Hepatocyte (in vitro differentiated cells): ENCODE measurements around the gene STAT5A. TPM values are rescaled to one million over a fixed set of nuclear protein-coding genes. Genes with fewer than 3 reads are reported as not detected.

Source experiments
- DNase-seq: peaks from one replicate; pipeline ENCODE4 v3.0.0-alpha.2; 2016; ENCODE audit warnings: low spot score
- H2AFZ ChIP-seq: fragments of 200-600 bp; sonication (generic); 2 replicates; pipeline ENCODE4 v1.6.0; 2016; ENCODE audit warnings: antibody characterized with exemption, mild to moderate bottlenecking
- H3K27ac ChIP-seq: fragments of 200-600 bp; sonication (generic); 2 replicates; pipeline ENCODE4 v1.5.1; 2016; ENCODE audit warnings: mild to moderate bottlenecking
- H3K27me3 ChIP-seq: fragments of 200-600 bp; sonication (generic); 2 replicates; pipeline ENCODE4 v1.6.1; 2016
- H3K36me3 ChIP-seq: fragments of 200-600 bp; sonication (generic); replicated peaks from 2 replicates; pipeline ENCODE4 v1.5.1; 2016; ENCODE audit warnings: low read depth; ENCODE audit not compliant: insufficient read depth
- H3K4me1 ChIP-seq: fragments of 200-600 bp; sonication (generic); 2 replicates; pipeline ENCODE4 v1.5.1; 2016; ENCODE audit warnings: mild to moderate bottlenecking, moderate library complexity; ENCODE audit not compliant: insufficient read depth
- H3K4me2 ChIP-seq: fragments of 200-600 bp; sonication (generic); 2 replicates; pipeline ENCODE4 v1.6.0; 2016
- H3K4me3 ChIP-seq: fragments of 200-600 bp; sonication (generic); 2 replicates; pipeline ENCODE4 v1.5.1; 2016; ENCODE audit warnings: mild to moderate bottlenecking
- H3K79me2 ChIP-seq: fragments of 200-600 bp; sonication (generic); 2 replicates; pipeline ENCODE4 v1.6.0; 2017; ENCODE audit warnings: mild to moderate bottlenecking
- H3K9me2 ChIP-seq: fragments of 200-600 bp; sonication (generic); replicated peaks from 2 replicates; pipeline ENCODE4 v1.6.0; 2017; ENCODE audit warnings: mild to moderate bottlenecking; ENCODE audit not compliant: insufficient read depth
- H3K9me3 ChIP-seq: fragments of 200-600 bp; sonication (generic); 2 replicates; pipeline ENCODE4 v1.5.1; 2016; ENCODE audit warnings: low read depth, mild to moderate bottlenecking
- H4K20me1 ChIP-seq: fragments of 200-600 bp; sonication (generic); 2 replicates; pipeline ENCODE4 v1.6.0; 2016; ENCODE audit warnings: mild to moderate bottlenecking; ENCODE audit not compliant: insufficient read depth, poor library complexity, severe bottlenecking
- CTCF ChIP-seq: fragments of 200-600 bp; sonication (generic); IDR thresholded peaks from 2 replicates; pipeline ENCODE4 v1.5.1; 2016; ENCODE audit warnings: antibody characterized with exemption, mild to moderate bottlenecking; ENCODE audit not compliant: poor library complexity
- EZH2 ChIP-seq: fragments of 200-600 bp; sonication (generic); IDR thresholded peaks from 2 replicates; pipeline ENCODE4 v1.6.1; 2016; ENCODE audit warnings: antibody characterized with exemption, mild to moderate bottlenecking, borderline replicate concordance
- EZH2phosphoT487 ChIP-seq: fragments of 200-600 bp; sonication (generic); IDR thresholded peaks from one replicate; pipeline ENCODE4 v1.6.1; 2018; ENCODE audit warnings: antibody characterized with exemption, mild to moderate bottlenecking, low read depth, moderate library complexity; ENCODE audit not compliant: unreplicated experiment, severe bottlenecking
- WGBS: methylation state at CpG from one replicate; pipeline ENCODE4 v1.1.6; 2016; ENCODE audit warnings: low lambda C conversion rate; ENCODE audit errors: missing lambda C conversion rate; 5-methylcytosine and 5-hydroxymethylcytosine counted together
- polyA plus RNA-seq: library from polyadenylated mRNA; unstranded; fragments of >200 nt; fragmentation: Nextera tagmentation; extraction: Ambion mirVana; gene quantifications from 2 replicates; pipeline ENCODE4 v1.2.1, GENCODE V29; 2016
- total RNA-seq: library from RNA; depleted of rRNA; stranded (reverse); fragments of >200 nt; gene quantifications from 2 replicates; pipeline ENCODE4 v1.2.3, GENCODE V29; 2014

STAT5A gene
- total and polyA plus RNA-seq, 2 experiments from 2014 or later, result 5.5 to 6.1 TPM

- Histone ChIP-seq H4K20me1 (peaks cover 6% of the 10 kb centered on the region), H3K4me2 (no peak overlapping the region), H3K9me2 (no peaks in the 10 kb centered on the region), H2AFZ (no peak overlapping the region), H3K4me1 (no peaks in the 10 kb centered on the region), H3K9me3 (no peaks in the 10 kb centered on the region), H3K79me2 (peaks cover 23% of the 10 kb centered on the region), H3K36me3 (peaks cover 6% of the 10 kb centered on the region), H3K27ac (no peak overlapping the region), H3K27me3 (no peaks in the 10 kb centered on the region), H3K4me3 (no peak overlapping the region)
- TF ChIP-seq EZH2phosphoT487 (no peak), EZH2 (no peak), CTCF (no peak)
- WGBS, result 96% methylated on average over 4 of the region's 4 CpGs
- no peak for DNase-seq
Observed at GRCh38 chr17:42341568-42341967, 53.3 kb downstream of the STAT5A start.

- 83% methylated on average over 9 of the region's 9 CpGs for WGBS
- peaks cover 15% of the 10 kb centered on the region for H4K20me1 ChIP-seq
- H3K79me2 ChIP-seq, result peaks cover 31% of the 10 kb centered on the region
- no peaks in the 10 kb centered on the region for H3K9me3 ChIP-seq
- H3K4me3 ChIP-seq, result no peak overlapping the region
- TF ChIP-seq EZH2, result no peak
- no peak for TF ChIP-seq CTCF
- no peak for TF ChIP-seq EZH2phosphoT487
- H3K36me3 ChIP-seq, result peaks cover 6% of the 10 kb centered on the region
- H3K4me2 ChIP-seq, result no peak overlapping the region
- no peaks in the 10 kb centered on the region for H3K27me3 ChIP-seq
- no peak overlapping the region for H2AFZ ChIP-seq
- DNase-seq, result no peak
- no peaks in the 10 kb centered on the region for H3K4me1 ChIP-seq
- H3K9me2 ChIP-seq, result no peaks in the 10 kb centered on the region
- no peak overlapping the region for H3K27ac ChIP-seq
Observed at GRCh38 chr17:42342242-42343008, 54.1 kb downstream of the STAT5A start.

GRCh38 chr17:42345396-42346073 is 57.2 kb downstream of the STAT5A start:
- Histone ChIP-seq H3K79me2 (peaks cover 62% of the 10 kb centered on the region), H3K27ac (no peak overlapping the region), H3K27me3 (no peaks in the 10 kb centered on the region), H2AFZ (no peak overlapping the region), H3K36me3 (peaks cover 11% of the 10 kb centered on the region), H4K20me1 (peaks cover 46% of the 10 kb centered on the region), H3K9me2 (no peaks in the 10 kb centered on the region), H3K9me3 (no peaks in the 10 kb centered on the region), H3K4me3 (no peak overlapping the region), H3K4me2 (no peak overlapping the region), H3K4me1 (peaks cover 6% of the 10 kb centered on the region)
- 91% methylated on average over 12 of the region's 13 CpGs for WGBS
- TF ChIP-seq EZH2phosphoT487 (no peak), EZH2 (no peak), CTCF (no peak)
- DNase-seq, result no peak
